Transverse colon (tissue), 4 donors: ENCODE measurements around the gene MIX23. TPM values are rescaled to one million over a fixed set of nuclear protein-coding genes. Genes with fewer than 3 reads are reported as not detected.
A peak's percentile ranks its signal among the peaks of the same experiment; 100 is the strongest.

Experiments
- DNase-seq: peaks from one replicate; pipeline ENCODE4 v3.0.0-alpha.2; 2019
- H3K27ac ChIP-seq, 4 donors: fragments of 200-600 bp; sonication (generic); 2 replicates each; pipeline ENCODE4 v1.5.1; 2016 to 2018; ENCODE audit warnings: inconsistent platforms in 4 of 4
- H3K27me3 ChIP-seq: fragments of 200-600 bp; sonication (generic); 2 replicates; pipeline ENCODE4 v1.5.1; 2017; ENCODE audit warnings: inconsistent platforms
- H3K36me3 ChIP-seq, 4 donors: fragments of 200-600 bp; sonication (generic); 2 replicates each; pipeline ENCODE4 v1.5.1; 2017 to 2019; ENCODE audit warnings: inconsistent platforms in 4 of 4
- H3K4me1 ChIP-seq, 4 donors: fragments of 200-600 bp; sonication (generic); 2 replicates each; pipeline ENCODE4 v1.5.1; 2017 to 2020; ENCODE audit warnings: inconsistent platforms in 4 of 4
- H3K4me3 ChIP-seq, 4 donors: fragments of 200-600 bp; sonication (generic); 1 replicate in 1 of 4; 2 replicates in 3 of 4; pipeline versions ENCODE4 v1.5.1 to v1.6.1; 2017 to 2019; ENCODE audit warnings: inconsistent platforms in 4 of 4
- H3K9me3 ChIP-seq, 2 donors: fragments of 200-600 bp; sonication (generic); 2 replicates each; pipeline ENCODE4 v1.5.1; 2017 to 2019; ENCODE audit warnings: inconsistent platforms in 2 of 2
- EP300 ChIP-seq: sonication (generic); formaldehyde crosslinking; IDR thresholded peaks from one replicate; pipeline ENCODE4 v1.6.1; 2017; ENCODE audit warnings: antibody characterized with exemption, low read depth
- POLR2A ChIP-seq: fragments of 450-650 bp; IDR thresholded peaks from one replicate; pipeline ENCODE4 v1.6.1; 2016; ENCODE audit warnings: antibody characterized with exemption, mild to moderate bottlenecking, moderate library complexity
- POLR2AphosphoS5 ChIP-seq, 3 donors: sonication (generic); formaldehyde crosslinking; IDR thresholded peaks; one replicate each; pipeline ENCODE4 v1.6.1; 2016; ENCODE audit warnings: antibody characterized with exemption in 3 of 3
- WGBS, 2 donors: methylation state at CpG; one replicate each; pipeline ENCODE4 v1.1.5; 2018; ENCODE audit warnings: low coverage in 1 of 2; 5-methylcytosine and 5-hydroxymethylcytosine counted together
- in situ Hi-C, 4 donors: fragments of 200-750 bp; cut with MboI; loops; one replicate each; pipeline versions ENCODE4 v1.15.0 to v1.15.1; 2017; ENCODE audit warnings: low sequenced_read_pairs in 3 of 4, low pct_ligation_motif_present in 1 of 4, low pct_unique_long_range_greater_than_20kb in 1 of 4
- intact Hi-C: fragments of 100-400 bp; cut with DNase I; formaldehyde crosslinking; loops from one replicate; pipeline ENCODE4 v1.15.1; 2023; ENCODE audit warnings: low total_unique reads
- total RNA-seq, 4 donors: library from RNA; depleted of rRNA; stranded (reverse); fragments of >200 nt; gene quantifications; one replicate each; pipeline ENCODE4 v1.1.0, GENCODE V29; 2016
- TF ChIP-seq, protein P1 (sequence below), 5 experiments: fragments of 200-600 bp in 3 of 5; fragments of 450-650 bp in 2 of 5; sonication (generic) in 3 of 5; IDR thresholded peaks; 1 replicate in 2 of 5; 2 replicates in 3 of 5; pipeline ENCODE4 v1.5.1; 2016 to 2017; ENCODE audit warnings: antibody characterized with exemption in 5 of 5, inconsistent platforms in 3 of 5, mild to moderate bottlenecking in 2 of 5, moderate library complexity in 1 of 5

The MIX23 gene
- total RNA-seq, 4 donors from 2014 or later: 4.5 to 28.7 (median 10.7) TPM

DNA sequence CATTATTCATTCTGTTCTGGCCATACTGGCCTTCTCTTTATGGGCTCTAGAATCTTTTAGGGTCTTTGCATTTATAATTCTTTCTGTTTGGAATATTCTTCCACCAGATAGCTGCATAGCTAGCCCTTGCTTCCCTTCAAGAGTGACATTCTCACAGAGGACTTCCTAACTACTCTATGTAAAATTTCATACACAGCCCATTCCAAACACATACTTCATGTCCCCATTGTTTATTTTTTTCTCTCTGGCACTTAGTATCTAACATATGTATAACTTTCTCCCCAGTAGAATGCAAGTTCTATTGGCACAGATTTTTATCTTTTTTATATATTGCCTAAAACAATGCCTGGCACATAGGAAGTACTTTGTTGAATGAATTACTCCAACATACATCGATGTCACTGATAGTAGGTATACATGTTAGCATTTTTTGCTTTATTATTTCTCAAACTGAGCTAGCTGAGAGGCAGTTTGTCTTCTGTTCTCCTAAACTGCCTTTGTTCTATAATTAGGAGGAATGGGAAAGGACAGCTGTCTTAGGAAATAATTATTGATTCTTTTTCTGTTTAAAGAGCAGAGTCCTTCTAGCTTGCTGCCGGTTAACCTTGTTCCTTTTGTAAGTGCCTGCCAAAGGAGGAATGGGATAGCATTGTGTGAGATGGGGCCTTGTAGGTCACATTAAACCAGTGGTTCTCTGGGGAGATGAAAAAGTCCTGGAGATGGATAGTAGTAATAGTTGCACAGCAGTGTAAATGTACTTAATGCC is 8.8 kb upstream of the MIX23 start:
- Histone ChIP-seq H3K36me3 (peaks cover 0 to 7% (median 0%) of the 10 kb centered on the region in 4 donors), H3K9me3 (no peaks in the 10 kb centered on the region), H3K4me3 (no peak overlapping the region), H3K27ac (no peak overlapping the region), H3K27me3 (no peaks in the 10 kb centered on the region), H3K4me1 (peaks cover 4 to 29% (median 10%) of the 10 kb centered on the region in 4 donors)
- intact Hi-C loops: loop anchor here (5.0 kb wide), 1 partner anchor 290 kb away; the partner anchor contains the start of gene PARP14
- 36 to 63% methylated on average over 2 of the region's 2 CpGs for WGBS, 2 donors
- TF ChIP-seq, protein P1, sequence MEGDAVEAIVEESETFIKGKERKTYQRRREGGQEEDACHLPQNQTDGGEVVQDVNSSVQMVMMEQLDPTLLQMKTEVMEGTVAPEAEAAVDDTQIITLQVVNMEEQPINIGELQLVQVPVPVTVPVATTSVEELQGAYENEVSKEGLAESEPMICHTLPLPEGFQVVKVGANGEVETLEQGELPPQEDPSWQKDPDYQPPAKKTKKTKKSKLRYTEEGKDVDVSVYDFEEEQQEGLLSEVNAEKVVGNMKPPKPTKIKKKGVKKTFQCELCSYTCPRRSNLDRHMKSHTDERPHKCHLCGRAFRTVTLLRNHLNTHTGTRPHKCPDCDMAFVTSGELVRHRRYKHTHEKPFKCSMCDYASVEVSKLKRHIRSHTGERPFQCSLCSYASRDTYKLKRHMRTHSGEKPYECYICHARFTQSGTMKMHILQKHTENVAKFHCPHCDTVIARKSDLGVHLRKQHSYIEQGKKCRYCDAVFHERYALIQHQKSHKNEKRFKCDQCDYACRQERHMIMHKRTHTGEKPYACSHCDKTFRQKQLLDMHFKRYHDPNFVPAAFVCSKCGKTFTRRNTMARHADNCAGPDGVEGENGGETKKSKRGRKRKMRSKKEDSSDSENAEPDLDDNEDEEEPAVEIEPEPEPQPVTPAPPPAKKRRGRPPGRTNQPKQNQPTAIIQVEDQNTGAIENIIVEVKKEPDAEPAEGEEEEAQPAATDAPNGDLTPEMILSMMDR (IDR thresholded peaks at IDR 0.05): no peak
- TF ChIP-seq EP300 (no peak), POLR2AphosphoS5 (IDR thresholded peaks at IDR 0.05) (no peak), POLR2A (no peak)
- in situ Hi-C loops: loop anchor here in 2 of 4 donors (10.0 to 25.0 kb wide), 2 partner anchors 283 to 295 kb away; partner anchors contain the start of gene PARP14 (in 1 of the 2)
- DNase-seq: no peak

DNA sequence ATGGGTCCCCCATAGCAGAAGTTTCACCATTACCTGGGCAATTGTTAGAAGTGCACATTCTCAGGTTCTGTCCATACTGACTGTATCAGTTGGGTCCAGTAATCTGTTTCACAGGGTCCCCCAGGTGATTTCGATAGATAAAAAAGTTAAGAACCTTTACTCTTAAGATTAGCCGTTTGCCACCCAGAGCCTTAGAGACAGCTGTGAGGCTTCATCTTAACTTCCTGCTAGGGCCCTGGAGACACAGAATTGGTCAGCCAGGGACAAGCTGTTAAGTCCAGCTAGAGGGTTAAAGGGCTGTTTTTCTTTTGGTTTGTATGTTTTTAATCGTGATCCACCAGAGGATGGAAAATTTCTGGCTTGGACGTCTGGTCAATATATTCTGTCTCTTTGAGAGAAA is 7.6 kb upstream of the MIX23 start:
- no peak for DNase-seq
- Histone ChIP-seq H3K9me3 (no peaks in the 10 kb centered on the region), H3K36me3 (peaks cover 0 to 7% (median 0%) of the 10 kb centered on the region in 4 donors), H3K27me3 (no peaks in the 10 kb centered on the region), H3K27ac (peak overlapping the region in 2 of 4 donors; percentile 2 to 14), H3K4me1 (peaks cover 4 to 40% (median 14%) of the 10 kb centered on the region in 4 donors), H3K4me3 (no peak overlapping the region)
- no peak for TF ChIP-seq EP300
- TF ChIP-seq, protein P1 (IDR thresholded peaks at IDR 0.05): no peak
- TF ChIP-seq POLR2A: no peak
- TF ChIP-seq POLR2AphosphoS5 (IDR thresholded peaks at IDR 0.05): no peak
- intact Hi-C loops: loop anchor here (5.0 kb wide), 1 partner anchor 292 kb away; the partner anchor contains the start of gene PARP14
- in situ Hi-C loops: loop anchor here in 2 of 4 donors (10.0 to 25.0 kb wide), 2 partner anchors 284 to 297 kb away; partner anchors contain the start of gene PARP14 (in 1 of the 2)
- WGBS, 2 donors: 43 to 63% methylated on average over 2 to 4 of the region's 4 CpGs

DNA sequence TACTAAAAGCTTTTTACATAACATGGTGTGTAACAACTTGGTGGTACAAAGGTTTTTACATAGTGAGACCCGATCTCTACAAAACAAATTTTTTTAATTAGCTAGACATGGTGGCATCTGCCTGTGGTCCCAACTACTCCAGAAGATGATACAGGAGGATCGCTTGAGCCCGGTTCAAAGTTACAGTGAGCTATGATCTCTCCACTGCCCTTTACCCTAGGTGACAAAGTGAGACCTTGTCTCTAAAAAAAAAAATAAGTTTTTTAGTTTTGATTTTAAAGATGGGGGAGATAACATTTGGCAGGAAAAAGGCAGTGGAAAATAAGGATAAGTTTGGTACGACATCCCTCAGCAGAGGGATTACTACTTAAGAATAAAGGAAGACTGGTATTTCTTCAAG is 6.9 kb upstream of the MIX23 start:
- in situ Hi-C loops (loop anchor here in 3 of 4 donors (10.0 to 25.0 kb wide), 2 partner anchors 285 to 297 kb away; partner anchors contain the start of gene PARP14 (in 1 of the 3)), intact Hi-C loops (loop anchor here (5.0 kb wide), 1 partner anchor 292 kb away; the partner anchor contains the start of gene PARP14)
- peaks cover 4 to 48% (median 16%) of the 10 kb centered on the region in 4 donors for H3K4me1 ChIP-seq
- H3K9me3 ChIP-seq: no peaks in the 10 kb centered on the region
- no peaks in the 10 kb centered on the region for H3K27me3 ChIP-seq
- WGBS, 2 donors: 86 to 92% methylated on average over 4 of the region's 4 CpGs
- H3K27ac ChIP-seq: peak overlapping the region in 2 of 4 donors; percentile 2 to 14
- DNase-seq: no peak
- TF ChIP-seq EP300 (no peak), POLR2AphosphoS5 (IDR thresholded peaks at IDR 0.05) (no peak), POLR2A (no peak)
- TF ChIP-seq, protein P1 (IDR thresholded peaks at IDR 0.05): no peak
- H3K36me3 ChIP-seq: peaks cover 0 to 3% (median 0%) of the 10 kb centered on the region in 4 donors
- no peak overlapping the region for H3K4me3 ChIP-seq

- H3K27me3 ChIP-seq: no peaks in the 10 kb centered on the region
- no peak overlapping the region for H3K27ac ChIP-seq
- intact Hi-C loops: no loop called here
- no peaks in the 10 kb centered on the region for H3K36me3 ChIP-seq
- in situ Hi-C loops: loop anchor here in 2 of 4 donors (10.0 to 25.0 kb wide), 2 partner anchors 286 to 298 kb away; partner anchors contain the start of gene PARP14 (in 1 of the 2)
- H3K4me1 ChIP-seq: peaks cover 4 to 52% (median 18%) of the 10 kb centered on the region in 4 donors
- H3K9me3 ChIP-seq: no peaks in the 10 kb centered on the region
- no peak for DNase-seq
- TF ChIP-seq, protein P1 (IDR thresholded peaks at IDR 0.05): no peak
- TF ChIP-seq POLR2A: no peak
- no peak for TF ChIP-seq EP300
- TF ChIP-seq POLR2AphosphoS5 (IDR thresholded peaks at IDR 0.05): no peak
- H3K4me3 ChIP-seq: no peak overlapping the region
Observed at GRCh38 chr3:122389197-122389596, 6.2 kb upstream of the MIX23 start.
